Measurements from ENCODE around the gene IL17B.

DNA sequence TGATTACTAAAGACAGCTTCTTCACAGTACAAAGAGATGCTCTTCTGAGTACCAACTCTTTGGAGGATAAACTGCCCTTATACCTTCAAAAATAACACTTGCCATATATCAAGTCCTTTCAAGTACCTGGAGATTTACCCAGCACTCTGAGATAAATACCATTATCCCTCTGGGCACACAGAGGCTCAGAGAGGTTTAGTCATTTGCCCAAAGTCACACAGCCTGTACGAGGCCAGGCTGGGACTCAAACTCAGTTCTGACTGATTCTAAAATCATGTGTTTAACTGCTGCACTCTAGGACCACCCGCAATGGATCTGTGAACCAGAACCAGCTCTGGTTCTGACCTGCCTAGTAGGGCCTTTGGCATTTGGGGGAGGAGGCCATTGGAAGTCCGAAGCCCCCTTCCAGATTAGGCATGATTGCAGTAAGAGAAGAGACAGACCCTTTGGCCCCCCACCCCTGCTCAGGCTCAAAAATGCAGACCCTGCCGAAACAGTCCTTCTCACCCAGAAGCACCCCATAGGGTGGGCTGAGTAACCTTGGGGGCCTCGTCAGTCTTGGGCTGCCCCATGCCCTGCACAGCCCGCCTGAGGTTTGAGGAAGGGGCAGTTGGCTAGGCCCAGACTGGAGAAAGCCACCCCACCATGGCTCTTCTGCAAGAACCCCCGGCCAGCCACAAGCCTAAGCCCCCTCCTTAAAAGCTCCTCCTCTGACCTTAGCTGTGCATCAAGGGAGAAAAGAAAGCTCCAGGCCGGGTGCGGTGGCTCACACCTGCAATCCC, 32.8 kb upstream of the IL17B start:
- TF ChIP-seq, protein P1, sequence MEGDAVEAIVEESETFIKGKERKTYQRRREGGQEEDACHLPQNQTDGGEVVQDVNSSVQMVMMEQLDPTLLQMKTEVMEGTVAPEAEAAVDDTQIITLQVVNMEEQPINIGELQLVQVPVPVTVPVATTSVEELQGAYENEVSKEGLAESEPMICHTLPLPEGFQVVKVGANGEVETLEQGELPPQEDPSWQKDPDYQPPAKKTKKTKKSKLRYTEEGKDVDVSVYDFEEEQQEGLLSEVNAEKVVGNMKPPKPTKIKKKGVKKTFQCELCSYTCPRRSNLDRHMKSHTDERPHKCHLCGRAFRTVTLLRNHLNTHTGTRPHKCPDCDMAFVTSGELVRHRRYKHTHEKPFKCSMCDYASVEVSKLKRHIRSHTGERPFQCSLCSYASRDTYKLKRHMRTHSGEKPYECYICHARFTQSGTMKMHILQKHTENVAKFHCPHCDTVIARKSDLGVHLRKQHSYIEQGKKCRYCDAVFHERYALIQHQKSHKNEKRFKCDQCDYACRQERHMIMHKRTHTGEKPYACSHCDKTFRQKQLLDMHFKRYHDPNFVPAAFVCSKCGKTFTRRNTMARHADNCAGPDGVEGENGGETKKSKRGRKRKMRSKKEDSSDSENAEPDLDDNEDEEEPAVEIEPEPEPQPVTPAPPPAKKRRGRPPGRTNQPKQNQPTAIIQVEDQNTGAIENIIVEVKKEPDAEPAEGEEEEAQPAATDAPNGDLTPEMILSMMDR (conservative IDR thresholded peaks at IDR 0.05; ENCODE audit: low read depth in 2 of 2) = no peak
- TF ChIP-seq ZNF114 (CRISPR knock-in tag; IDR thresholded peaks at IDR 0.05) = no peak
- TF ChIP-seq, protein P2, sequence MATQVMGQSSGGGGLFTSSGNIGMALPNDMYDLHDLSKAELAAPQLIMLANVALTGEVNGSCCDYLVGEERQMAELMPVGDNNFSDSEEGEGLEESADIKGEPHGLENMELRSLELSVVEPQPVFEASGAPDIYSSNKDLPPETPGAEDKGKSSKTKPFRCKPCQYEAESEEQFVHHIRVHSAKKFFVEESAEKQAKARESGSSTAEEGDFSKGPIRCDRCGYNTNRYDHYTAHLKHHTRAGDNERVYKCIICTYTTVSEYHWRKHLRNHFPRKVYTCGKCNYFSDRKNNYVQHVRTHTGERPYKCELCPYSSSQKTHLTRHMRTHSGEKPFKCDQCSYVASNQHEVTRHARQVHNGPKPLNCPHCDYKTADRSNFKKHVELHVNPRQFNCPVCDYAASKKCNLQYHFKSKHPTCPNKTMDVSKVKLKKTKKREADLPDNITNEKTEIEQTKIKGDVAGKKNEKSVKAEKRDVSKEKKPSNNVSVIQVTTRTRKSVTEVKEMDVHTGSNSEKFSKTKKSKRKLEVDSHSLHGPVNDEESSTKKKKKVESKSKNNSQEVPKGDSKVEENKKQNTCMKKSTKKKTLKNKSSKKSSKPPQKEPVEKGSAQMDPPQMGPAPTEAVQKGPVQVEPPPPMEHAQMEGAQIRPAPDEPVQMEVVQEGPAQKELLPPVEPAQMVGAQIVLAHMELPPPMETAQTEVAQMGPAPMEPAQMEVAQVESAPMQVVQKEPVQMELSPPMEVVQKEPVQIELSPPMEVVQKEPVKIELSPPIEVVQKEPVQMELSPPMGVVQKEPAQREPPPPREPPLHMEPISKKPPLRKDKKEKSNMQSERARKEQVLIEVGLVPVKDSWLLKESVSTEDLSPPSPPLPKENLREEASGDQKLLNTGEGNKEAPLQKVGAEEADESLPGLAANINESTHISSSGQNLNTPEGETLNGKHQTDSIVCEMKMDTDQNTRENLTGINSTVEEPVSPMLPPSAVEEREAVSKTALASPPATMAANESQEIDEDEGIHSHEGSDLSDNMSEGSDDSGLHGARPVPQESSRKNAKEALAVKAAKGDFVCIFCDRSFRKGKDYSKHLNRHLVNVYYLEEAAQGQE (IDR thresholded peaks at IDR 0.05; ENCODE audit: unreplicated experiment) = no peak
- TF ChIP-seq EZH2 (IDR thresholded peaks at IDR 0.05; ENCODE audit: low read depth, unreplicated experiment) = no peak
- TF ChIP-seq JUNB (IDR thresholded peaks at IDR 0.05; ENCODE audit: unreplicated experiment) = no peak

All from GM23338 (cell line).